Lung (tissue), 12 donors: ENCODE results near the gene SIRT2. TPM values are rescaled to one million over a fixed set of nuclear protein-coding genes. Genes with fewer than 3 reads are reported as not detected.

ENCODE experiments used
- ATAC-seq: fragments of 200-7000 bp; cut with Tn5 transposase; one replicate; pipeline ENCODE4 v1.9.1; 2020; ENCODE audit warnings: moderate number of reproducible peaks; ENCODE audit not compliant: insufficient read depth, low FRiP score
- DNase-seq, 3 donors: peaks; one replicate each; pipeline ENCODE4 v3.0.0-alpha.2; 2013 to 2017
- H3K27ac ChIP-seq, 2 donors: one replicate each; pipeline ENCODE4 v1.5.1; 2013; ENCODE audit warnings: mild to moderate bottlenecking in 2 of 2, moderate library complexity in 2 of 2, control low read depth in 1 of 2, inconsistent platforms in 1 of 2, low read depth in 1 of 2, low read length in 1 of 2
- H3K27me3 ChIP-seq, 3 donors: one replicate each; pipeline ENCODE4 v1.5.1; 2013; ENCODE audit warnings: low read length in 2 of 3; ENCODE audit not compliant: control insufficient read depth in 3 of 3, insufficient read depth in 3 of 3
- H3K36me3 ChIP-seq, 4 donors: one replicate each; pipeline ENCODE4 v1.5.1; 2013; ENCODE audit warnings: low read length in 4 of 4, mild to moderate bottlenecking in 1 of 4, moderate library complexity in 1 of 4; ENCODE audit not compliant: control insufficient read depth in 4 of 4, insufficient read depth in 4 of 4
- H3K4me1 ChIP-seq, 5 donors: one replicate each; pipeline ENCODE4 v1.5.1; 2013; ENCODE audit warnings: low read length in 5 of 5, mild to moderate bottlenecking in 2 of 5, moderate library complexity in 1 of 5; ENCODE audit not compliant: control insufficient read depth in 5 of 5, insufficient read depth in 5 of 5
- H3K4me3 ChIP-seq: one replicate; pipeline ENCODE4 v1.5.1; 2013; ENCODE audit warnings: mild to moderate bottlenecking, control low read depth, moderate library complexity
- H3K9ac ChIP-seq, 2 donors: one replicate each; pipeline ENCODE4 v1.5.1; 2013; ENCODE audit warnings: low read length in 2 of 2, control low read depth in 1 of 2; ENCODE audit not compliant: insufficient read depth in 1 of 2
- H3K9me3 ChIP-seq, 4 donors: one replicate each; pipeline ENCODE4 v1.5.1; 2013; ENCODE audit warnings: low read length in 3 of 4, mild to moderate bottlenecking in 1 of 4, moderate library complexity in 1 of 4; ENCODE audit not compliant: control insufficient read depth in 4 of 4, insufficient read depth in 3 of 4
- CTCF ChIP-seq: IDR thresholded peaks from 2 replicates; pipeline ENCODE4 v1.5.1; 2012; ENCODE audit warnings: mild to moderate bottlenecking; ENCODE audit errors: control extremely low read depth, extremely low read depth
- WGBS, 2 donors: extraction: QIAGEN DNeasy Blood & Tissue Kit; methylation state at CpG; one replicate each; pipeline ENCODE4 v1.1.7; 2013; 5-methylcytosine and 5-hydroxymethylcytosine counted together
- polyA plus RNA-seq, 2 donors: library from polyadenylated mRNA; stranded (reverse); fragments of 200-250 nt; gene quantifications; one replicate each; pipeline ENCODE4 v1.2.1, GENCODE V29; 2013
- total RNA-seq, 2 donors: library from RNA; depleted of rRNA in 1 of 2; stranded (reverse); fragments of >200 nt in 1 of 2; gene quantifications; one replicate each; pipeline ENCODE4 v1.2.1, GENCODE V29; 2014 to 2021
- donor health status: control.
- donor health status: control.
- donor health status: Bipolar disorder and iron deficiency.
- donor health status: healthy.
- donor health status: DM: yes; HTN: yes; CAD: no.

The SIRT2 gene
- total and polyA plus RNA-seq, 4 donors = 35.5 to 54.8 (median 48.5) TPM

- Histone ChIP-seq H3K27ac (no peak overlapping the region), H3K4me3 (peak overlapping the region; percentile 15), H3K9ac (peak overlapping the region; percentile 46 to 53), H3K4me1 (peaks cover 0 to 12% (median 5%) of the 10 kb centered on the region in 5 donors), H3K9me3 (no peaks in the 10 kb centered on the region), H3K36me3 (no peaks in the 10 kb centered on the region), H3K27me3 (no peaks in the 10 kb centered on the region)
- ATAC-seq = peak; percentile 10
- 4 to 17% methylated on average over 31 to 34 of the region's 34 CpGs for WGBS, 2 donors
- peak in 1 of 3 donors; percentile 28 for DNase-seq
- TF ChIP-seq CTCF = no peak
Measured at GRCh38 chr19:38869160-38869835, 30.1 kb downstream of the SIRT2 start.

GRCh38 chr19:38868551-38868950, 30.9 kb downstream of the SIRT2 start:
- no peak overlapping the region for H3K27ac ChIP-seq
- no peak overlapping the region for H3K9ac ChIP-seq
- H3K9me3 ChIP-seq = no peaks in the 10 kb centered on the region
- H3K36me3 ChIP-seq = no peaks in the 10 kb centered on the region
- no peak overlapping the region for H3K4me3 ChIP-seq
- peaks cover 0 to 12% (median 5%) of the 10 kb centered on the region in 5 donors for H3K4me1 ChIP-seq
- no peaks in the 10 kb centered on the region for H3K27me3 ChIP-seq
- no peak for DNase-seq
- no peak for ATAC-seq
- no peak for TF ChIP-seq CTCF
- WGBS, 2 donors = 92 to 94% methylated on average over 6 of the region's 6 CpGs

- H3K9ac ChIP-seq = no peak overlapping the region
- 91% methylated on average over 10 of the region's 10 CpGs for WGBS, 2 donors
- no peak for TF ChIP-seq CTCF
- no peak overlapping the region for H3K27ac ChIP-seq
- H3K9me3 ChIP-seq = no peaks in the 10 kb centered on the region
- no peak overlapping the region for H3K4me3 ChIP-seq
- H3K27me3 ChIP-seq = no peaks in the 10 kb centered on the region
- H3K36me3 ChIP-seq = no peaks in the 10 kb centered on the region
- H3K4me1 ChIP-seq = peaks cover 0 to 15% (median 8%) of the 10 kb centered on the region in 5 donors
- DNase-seq (no peak), ATAC-seq (no peak)
Measured at GRCh38 chr19:38867171-38867780, 32.1 kb downstream of the SIRT2 start.
